ENCODE measurements around the gene DNAH3.

- TF ChIP-seq CTCF (IDR thresholded peaks at IDR 0.05) (no peak), POLR2A (IDR thresholded peaks at IDR 0.05) (no peak)
Observed at GRCh38 chr16:21134053-21134452, 16.6 kb downstream of the DNAH3 start.
